Caco-2 (cell line): ENCODE measurements around the gene TMEM129. TPM values are rescaled to one million over a fixed set of nuclear protein-coding genes. Genes with fewer than 3 reads are reported as not detected.

ENCODE experiments used
- BruUV-seq: library from RNA; stranded (reverse); fragments of 400-500 nt; replicated peaks from 2 replicates; lab custom pipeline; 2021; lab: Mats Ljungman, UMichigan
- CTCF ChIA-PET: fragments of 300-600 bp; sonication (Branson Sonifier 250); formaldehyde crosslinking; loops from one replicate; lab custom pipeline; 2022; ENCODE audit warnings: antibody characterized with exemption; lab: Charles Lee
- POLR2A ChIA-PET: fragments of 300-600 bp; sonication (Branson Sonifier 250); formaldehyde crosslinking; loops from one replicate; lab custom pipeline; 2022; ENCODE audit warnings: antibody characterized with exemption; lab: Charles Lee
- DNase-seq, 2 experiments: peaks; one replicate each; pipeline versions ENCODE4 v3.0.0 to v3.0.0-alpha.2; 2020 to 2022
- H3K27me3 ChIP-seq: replicated peaks from 2 replicates; pipeline ENCODE4 v1.6.0; 2011; ENCODE audit warnings: low read length; ENCODE audit not compliant: control insufficient read depth, insufficient read depth
- H3K36me3 ChIP-seq: 2 replicates; pipeline ENCODE4 v1.5.1; 2011; ENCODE audit warnings: low read length; ENCODE audit not compliant: control insufficient read depth, insufficient read depth
- H3K4me1 ChIP-seq: fragments of 250-450 bp; sonication (Bioruptor Pico); 2 replicates; pipeline ENCODE4 v1.5.1; 2020; ENCODE audit warnings: mild to moderate bottlenecking
- H3K4me3 ChIP-seq: 2 replicates; pipeline ENCODE4 v1.5.1; 2011; ENCODE audit warnings: low read depth, mild to moderate bottlenecking, control low read depth, low read length
- H3K9me3 ChIP-seq: fragments of 250-450 bp; sonication (Bioruptor Pico); 2 replicates; pipeline ENCODE4 v1.5.1; 2020; ENCODE audit warnings: mild to moderate bottlenecking, moderate library complexity
- H3K27ac Mint-ChIP-seq: one replicate; pipeline ENCODE4 v1.8.0; 2022; ENCODE audit warnings: mixed read lengths; ENCODE audit not compliant: unreplicated experiment
- H3K27me3 Mint-ChIP-seq: one replicate; pipeline ENCODE4 v1.8.0; 2022; ENCODE audit warnings: mixed read lengths; ENCODE audit not compliant: insufficient read depth, unreplicated experiment
- H3K36me3 Mint-ChIP-seq: one replicate; pipeline ENCODE4 v1.8.0; 2022; ENCODE audit warnings: mild to moderate bottlenecking, mixed read lengths; ENCODE audit not compliant: insufficient read depth, unreplicated experiment
- H3K4me1 Mint-ChIP-seq: one replicate; pipeline ENCODE4 v1.8.0; 2022; ENCODE audit warnings: low read depth, mixed read lengths; ENCODE audit not compliant: unreplicated experiment
- H3K4me3 Mint-ChIP-seq: one replicate; pipeline ENCODE4 v1.8.0; 2022; ENCODE audit warnings: mild to moderate bottlenecking, moderate library complexity, mixed read lengths; ENCODE audit not compliant: unreplicated experiment
- H3K9me3 Mint-ChIP-seq: one replicate; pipeline ENCODE4 v1.8.0; 2022; ENCODE audit warnings: mixed read lengths; ENCODE audit not compliant: unreplicated experiment
- CTCF ChIP-seq, 2 experiments: fragments of 200-600 bp in 1 of 2; IDR thresholded peaks; 1 replicate in 1 of 2; 2 replicates in 1 of 2; pipeline versions ENCODE4 v1.5.1 to v1.8.0; 2011 to 2022; ENCODE audit warnings: antibody characterized with exemption in 1 of 2, control low read depth in 1 of 2, inconsistent platforms in 1 of 2, low read depth in 1 of 2, low read length in 1 of 2, mild to moderate bottlenecking in 1 of 2, moderate library complexity in 1 of 2; ENCODE audit not compliant: insufficient read depth in 1 of 2, severe bottlenecking in 1 of 2, unreplicated experiment in 1 of 2
- intact Hi-C: fragments of 100-400 bp; cut with micrococcal nuclease; formaldehyde crosslinking; loops from one replicate; pipeline ENCODE4 v1.10.0; 2022; ENCODE audit not compliant: unreplicated experiment
- total RNA-seq: library from RNA; stranded (reverse); gene quantifications from 2 replicates; pipeline ENCODE4 v1.2.3, GENCODE V29; 2022

TMEM129 gene
- total RNA-seq, 1 experiment from 2014 or later, result 39.0 TPM

DNA sequence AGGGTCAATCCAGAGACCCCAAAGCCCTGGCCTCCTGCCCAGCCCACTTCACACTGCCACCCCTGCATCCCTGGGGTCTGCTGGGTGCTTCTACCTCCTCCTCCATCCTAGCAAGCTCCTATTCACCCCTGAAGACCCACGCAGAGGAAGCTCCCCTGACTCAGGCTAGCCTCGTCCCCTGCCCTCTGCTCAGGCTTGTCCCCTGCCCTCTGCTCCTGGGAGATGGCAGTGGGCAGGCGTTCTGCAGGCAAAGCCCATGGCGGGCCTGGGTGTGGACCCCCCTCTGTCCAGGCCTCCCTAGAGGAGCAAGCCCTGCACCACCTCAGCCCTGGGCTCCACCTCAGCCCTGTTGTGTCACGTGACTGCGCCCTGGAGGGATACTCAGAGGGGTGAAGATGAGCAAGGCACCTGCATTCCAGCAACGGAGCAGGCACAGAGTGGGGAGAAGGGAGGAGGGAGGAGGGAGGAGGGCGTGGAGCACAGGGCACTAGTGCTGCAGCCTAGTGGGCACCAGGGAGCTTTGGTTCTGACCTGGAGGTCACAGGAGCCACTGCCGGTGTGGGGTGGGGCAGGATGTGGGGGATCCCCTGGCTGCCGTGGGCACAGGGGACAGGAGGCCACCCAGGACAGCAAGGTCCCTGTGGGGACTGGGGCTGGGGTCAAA, 44.4 kb upstream of the TMEM129 start:
- Mint-ChIP-seq H3K27me3 (no peaks in the 10 kb centered on the region), H3K36me3 (peaks cover 6% of the 10 kb centered on the region), H3K4me1 (peaks cover 12% of the 10 kb centered on the region), H3K4me3 (peak overlapping the region; percentile 36), H3K9me3 (no peaks in the 10 kb centered on the region), H3K27ac (no peak overlapping the region)
- no peak for TF ChIP-seq CTCF (IDR thresholded peaks at IDR 0.05; ENCODE audit: insufficient read depth in 1 of 2, low read depth in 1 of 2, low read length in 1 of 2, severe bottlenecking in 1 of 2, unreplicated experiment in 1 of 2)
- ChIA-PET CTCF (interaction anchor here (0.6 to 0.9 kb wide), 2 partner anchors 14 to 17 kb away, joined by 3 to 4 read pairs; no protein-coding TSS in a partner anchor), POLR2A (interaction anchor here (0.6 kb wide), 1 partner anchor 36 kb away, joined by 3 read pairs; no protein-coding TSS in a partner anchor)
- intact Hi-C loops, result no loop called here
- Histone ChIP-seq H3K9me3 (no peaks in the 10 kb centered on the region), H3K4me3 (no peak overlapping the region), H3K27me3 (no peaks in the 10 kb centered on the region), H3K4me1 (peaks cover 41% of the 10 kb centered on the region), H3K36me3 (no peaks in the 10 kb centered on the region)
- DNase-seq, result peak; percentile 41 to 63
- BruUV-seq, result no TSS peak

- H3K27ac Mint-ChIP-seq, result no peak overlapping the region
- no peak for TF ChIP-seq CTCF (IDR thresholded peaks at IDR 0.05; ENCODE audit: insufficient read depth in 1 of 2, low read depth in 1 of 2, low read length in 1 of 2, severe bottlenecking in 1 of 2, unreplicated experiment in 1 of 2)
- no peak overlapping the region for H3K4me3 ChIP-seq
- H3K36me3 Mint-ChIP-seq, result peaks cover 6% of the 10 kb centered on the region
- no peaks in the 10 kb centered on the region for H3K9me3 Mint-ChIP-seq
- peaks cover 12% of the 10 kb centered on the region for H3K4me1 Mint-ChIP-seq
- H3K4me1 ChIP-seq, result peaks cover 38% of the 10 kb centered on the region
- no TSS peak for BruUV-seq
- no peaks in the 10 kb centered on the region for H3K36me3 ChIP-seq
- no peaks in the 10 kb centered on the region for H3K27me3 Mint-ChIP-seq
- no peaks in the 10 kb centered on the region for H3K9me3 ChIP-seq
- no peaks in the 10 kb centered on the region for H3K27me3 ChIP-seq
- ChIA-PET POLR2A (no interaction called here), CTCF (interaction anchor here (0.6 to 1.0 kb wide), 2 partner anchors 16 kb away, joined by 3 to 4 read pairs; no protein-coding TSS in a partner anchor)
- H3K4me3 Mint-ChIP-seq, result no peak overlapping the region
- intact Hi-C loops, result no loop called here
- no peak for DNase-seq
These were observed 43.5 kb upstream of the TMEM129 start for GRCh38 chr4:1764670-1765069.

- BruUV-seq, result no TSS peak
- H3K9me3 Mint-ChIP-seq, result no peaks in the 10 kb centered on the region
- intact Hi-C loops, result no loop called here
- no peak for TF ChIP-seq CTCF (IDR thresholded peaks at IDR 0.05; ENCODE audit: insufficient read depth in 1 of 2, low read depth in 1 of 2, low read length in 1 of 2, severe bottlenecking in 1 of 2, unreplicated experiment in 1 of 2)
- Histone ChIP-seq H3K4me1 (peaks cover 31% of the 10 kb centered on the region), H3K4me3 (no peak overlapping the region), H3K27me3 (no peaks in the 10 kb centered on the region), H3K9me3 (no peaks in the 10 kb centered on the region), H3K36me3 (no peaks in the 10 kb centered on the region)
- ChIA-PET CTCF (interaction anchor here (1.0 kb wide), 1 partner anchor 15 kb away, joined by 3 read pairs; no protein-coding TSS in a partner anchor), POLR2A (interaction anchor here (0.6 kb wide), 1 partner anchor 91 kb away, joined by 3 read pairs; no protein-coding TSS in a partner anchor)
- H3K36me3 Mint-ChIP-seq, result peaks cover 5% of the 10 kb centered on the region
- no peak overlapping the region for H3K4me3 Mint-ChIP-seq
- peaks cover 10% of the 10 kb centered on the region for H3K4me1 Mint-ChIP-seq
- H3K27ac Mint-ChIP-seq, result no peak overlapping the region
- no peaks in the 10 kb centered on the region for H3K27me3 Mint-ChIP-seq
- DNase-seq, result no peak
These were observed 42.5 kb upstream of the TMEM129 start for GRCh38 chr4:1763550-1764080.
